ENCODE data around the gene KRT9. TPM values are rescaled to one million over a fixed set of nuclear protein-coding genes. Genes with fewer than 3 reads are reported as not detected.

Gene KRT9
- total RNA-seq, 1 donor = not detected

DNA sequence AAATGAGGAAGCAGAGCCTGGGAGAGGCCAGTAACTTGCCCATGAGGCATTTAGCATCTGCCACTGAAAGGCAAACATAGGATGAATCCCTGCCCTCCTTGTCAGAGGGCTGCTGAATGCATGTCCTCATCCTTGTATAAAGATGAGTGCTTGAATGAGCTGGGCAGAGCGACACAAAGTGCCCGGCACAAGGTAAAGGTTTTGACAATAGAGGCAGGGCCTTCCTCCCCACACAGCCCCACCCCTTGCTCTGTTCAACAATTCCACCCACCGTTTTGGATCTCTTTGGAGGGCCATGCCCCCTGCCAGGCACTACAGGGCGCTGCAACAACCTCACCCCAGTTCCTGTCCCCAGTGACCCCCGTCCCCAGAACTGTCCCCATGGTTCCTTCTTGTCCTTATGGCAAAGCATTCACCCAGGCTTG, 42.4 kb downstream of the KRT9 start:
- Histone ChIP-seq H3K36me3 (ENCODE audit: insufficient read depth, low read length) (no peaks in the 10 kb centered on the region), H3K4me3 (ENCODE audit: insufficient read depth, low read length) (no peak overlapping the region), H4K20me1 (ENCODE audit: insufficient read depth, low read length) (no peaks in the 10 kb centered on the region), H3K27ac (ENCODE audit: low read depth, low read length) (peak overlapping the region; percentile 82), H3K4me1 (ENCODE audit: insufficient read depth, low read length) (peaks cover 33% of the 10 kb centered on the region), H3K9me3 (ENCODE audit: low read depth, low read length) (no peaks in the 10 kb centered on the region), H3K79me2 (ENCODE audit: insufficient read depth, low read length) (no peaks in the 10 kb centered on the region), H2AFZ (ENCODE audit: low read length) (no peak overlapping the region), H3K27me3 (ENCODE audit: insufficient read depth, low read length) (no peaks in the 10 kb centered on the region), H3K4me2 (ENCODE audit: insufficient read depth, low read length) (peak overlapping the region; percentile 37)
- TF ChIP-seq, protein P1, sequence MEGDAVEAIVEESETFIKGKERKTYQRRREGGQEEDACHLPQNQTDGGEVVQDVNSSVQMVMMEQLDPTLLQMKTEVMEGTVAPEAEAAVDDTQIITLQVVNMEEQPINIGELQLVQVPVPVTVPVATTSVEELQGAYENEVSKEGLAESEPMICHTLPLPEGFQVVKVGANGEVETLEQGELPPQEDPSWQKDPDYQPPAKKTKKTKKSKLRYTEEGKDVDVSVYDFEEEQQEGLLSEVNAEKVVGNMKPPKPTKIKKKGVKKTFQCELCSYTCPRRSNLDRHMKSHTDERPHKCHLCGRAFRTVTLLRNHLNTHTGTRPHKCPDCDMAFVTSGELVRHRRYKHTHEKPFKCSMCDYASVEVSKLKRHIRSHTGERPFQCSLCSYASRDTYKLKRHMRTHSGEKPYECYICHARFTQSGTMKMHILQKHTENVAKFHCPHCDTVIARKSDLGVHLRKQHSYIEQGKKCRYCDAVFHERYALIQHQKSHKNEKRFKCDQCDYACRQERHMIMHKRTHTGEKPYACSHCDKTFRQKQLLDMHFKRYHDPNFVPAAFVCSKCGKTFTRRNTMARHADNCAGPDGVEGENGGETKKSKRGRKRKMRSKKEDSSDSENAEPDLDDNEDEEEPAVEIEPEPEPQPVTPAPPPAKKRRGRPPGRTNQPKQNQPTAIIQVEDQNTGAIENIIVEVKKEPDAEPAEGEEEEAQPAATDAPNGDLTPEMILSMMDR (IDR thresholded peaks at IDR 0.05; ENCODE audit: extremely low read depth, low read depth, low read length) = no peak
- peak; percentile 62 for DNase-seq (ENCODE audit: insufficient read length, low spot score, missing footprints)

- Histone ChIP-seq H3K36me3 (ENCODE audit: insufficient read depth, low read length) (no peaks in the 10 kb centered on the region), H3K79me2 (ENCODE audit: insufficient read depth, low read length) (no peaks in the 10 kb centered on the region), H3K27me3 (ENCODE audit: insufficient read depth, low read length) (no peaks in the 10 kb centered on the region), H3K4me1 (ENCODE audit: insufficient read depth, low read length) (peaks cover 33% of the 10 kb centered on the region), H3K27ac (ENCODE audit: low read depth, low read length) (no peak overlapping the region), H2AFZ (ENCODE audit: low read length) (no peak overlapping the region), H3K4me3 (ENCODE audit: insufficient read depth, low read length) (no peak overlapping the region), H3K4me2 (ENCODE audit: insufficient read depth, low read length) (no peak overlapping the region), H3K9me3 (ENCODE audit: low read depth, low read length) (no peaks in the 10 kb centered on the region), H4K20me1 (ENCODE audit: insufficient read depth, low read length) (no peaks in the 10 kb centered on the region)
- DNase-seq (ENCODE audit: insufficient read length, low spot score, missing footprints) = peak; percentile 73
- TF ChIP-seq, protein P1 (IDR thresholded peaks at IDR 0.05; ENCODE audit: extremely low read depth, low read depth, low read length) = no peak
These were observed 42.9 kb downstream of the KRT9 start for GRCh38 chr17:41528959-41529353.

- Histone ChIP-seq H3K4me3 (ENCODE audit: insufficient read depth, low read length) (peak overlapping the region; percentile 68), H2AFZ (ENCODE audit: low read length) (peak overlapping the region; percentile 78), H3K4me1 (ENCODE audit: insufficient read depth, low read length) (peaks cover 35% of the 10 kb centered on the region), H3K36me3 (ENCODE audit: insufficient read depth, low read length) (no peaks in the 10 kb centered on the region), H4K20me1 (ENCODE audit: insufficient read depth, low read length) (no peaks in the 10 kb centered on the region), H3K79me2 (ENCODE audit: insufficient read depth, low read length) (no peaks in the 10 kb centered on the region), H3K4me2 (ENCODE audit: insufficient read depth, low read length) (peak overlapping the region; percentile 72), H3K9me3 (ENCODE audit: low read depth, low read length) (no peaks in the 10 kb centered on the region), H3K27ac (ENCODE audit: low read depth, low read length) (no peak overlapping the region), H3K27me3 (ENCODE audit: insufficient read depth, low read length) (no peaks in the 10 kb centered on the region)
- peak; percentile 89 for DNase-seq (ENCODE audit: insufficient read length, low spot score, missing footprints)
- TF ChIP-seq, protein P1 (IDR thresholded peaks at IDR 0.05; ENCODE audit: extremely low read depth, low read depth, low read length) = no peak
These were observed 44.5 kb downstream of the KRT9 start for GRCh38 chr17:41527063-41528023.

DNA sequence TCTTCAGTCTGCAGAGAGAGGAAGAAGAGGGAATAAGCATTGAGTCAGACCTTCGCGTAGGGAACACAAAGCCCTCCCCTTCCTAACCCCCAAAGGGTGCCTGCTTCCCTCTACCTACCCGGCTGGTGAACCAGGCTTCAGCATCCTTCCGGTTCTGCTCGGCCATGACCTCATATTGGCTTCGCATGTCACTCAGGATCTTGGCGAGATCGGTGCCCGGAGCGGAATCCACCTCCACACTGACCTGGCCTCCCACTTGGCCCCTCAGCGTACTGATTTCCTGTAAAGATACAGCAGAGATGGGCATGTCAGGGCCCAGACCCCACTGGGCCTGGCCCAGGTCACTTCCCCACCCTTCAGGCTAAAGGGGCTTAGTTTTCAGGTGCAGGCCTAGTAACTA, 47.6 kb downstream of the KRT9 start:
- TF ChIP-seq, protein P1 (IDR thresholded peaks at IDR 0.05; ENCODE audit: extremely low read depth, low read depth, low read length) = no peak
- no peaks in the 10 kb centered on the region for H3K9me3 ChIP-seq (ENCODE audit: low read depth, low read length)

More for the DNA sequence above, 47.6 kb downstream of the KRT9 start:
- no peak for DNase-seq (ENCODE audit: insufficient read length, low spot score, missing footprints)
- H4K20me1 ChIP-seq (ENCODE audit: insufficient read depth, low read length) = no peaks in the 10 kb centered on the region
- no peaks in the 10 kb centered on the region for H3K36me3 ChIP-seq (ENCODE audit: insufficient read depth, low read length)
- H3K27ac ChIP-seq (ENCODE audit: low read depth, low read length) = no peak overlapping the region
- H3K4me1 ChIP-seq (ENCODE audit: insufficient read depth, low read length) = peaks cover 32% of the 10 kb centered on the region
- H3K79me2 ChIP-seq (ENCODE audit: insufficient read depth, low read length) = no peaks in the 10 kb centered on the region
- no peak overlapping the region for H2AFZ ChIP-seq (ENCODE audit: low read length)
- H3K4me2 ChIP-seq (ENCODE audit: insufficient read depth, low read length) = no peak overlapping the region
- H3K27me3 ChIP-seq (ENCODE audit: insufficient read depth, low read length) = no peaks in the 10 kb centered on the region
- no peak overlapping the region for H3K4me3 ChIP-seq (ENCODE audit: insufficient read depth, low read length)
